Lung (tissue), 12 donors: ENCODE data around the gene ABCA12. TPM values are rescaled to one million over a fixed set of nuclear protein-coding genes. Genes with fewer than 3 reads are reported as not detected.

Experiments used
- ATAC-seq: fragments of 200-7000 bp; cut with Tn5 transposase; one replicate; pipeline ENCODE4 v1.9.1; 2020; ENCODE audit warnings: moderate number of reproducible peaks; ENCODE audit not compliant: insufficient read depth, low FRiP score
- DNase-seq, 3 donors: peaks; one replicate each; pipeline ENCODE4 v3.0.0-alpha.2; 2013 to 2017
- H3K27ac ChIP-seq, 2 donors: one replicate each; pipeline ENCODE4 v1.5.1; 2013; ENCODE audit warnings: mild to moderate bottlenecking in 2 of 2, moderate library complexity in 2 of 2, control low read depth in 1 of 2, inconsistent platforms in 1 of 2, low read depth in 1 of 2, low read length in 1 of 2
- H3K27me3 ChIP-seq, 3 donors: one replicate each; pipeline ENCODE4 v1.5.1; 2013; ENCODE audit warnings: low read length in 2 of 3; ENCODE audit not compliant: control insufficient read depth in 3 of 3, insufficient read depth in 3 of 3
- H3K36me3 ChIP-seq, 4 donors: one replicate each; pipeline ENCODE4 v1.5.1; 2013; ENCODE audit warnings: low read length in 4 of 4, mild to moderate bottlenecking in 1 of 4, moderate library complexity in 1 of 4; ENCODE audit not compliant: control insufficient read depth in 4 of 4, insufficient read depth in 4 of 4
- H3K4me1 ChIP-seq, 5 donors: one replicate each; pipeline ENCODE4 v1.5.1; 2013; ENCODE audit warnings: low read length in 5 of 5, mild to moderate bottlenecking in 2 of 5, moderate library complexity in 1 of 5; ENCODE audit not compliant: control insufficient read depth in 5 of 5, insufficient read depth in 5 of 5
- H3K4me3 ChIP-seq: one replicate; pipeline ENCODE4 v1.5.1; 2013; ENCODE audit warnings: mild to moderate bottlenecking, control low read depth, moderate library complexity
- H3K9ac ChIP-seq, 2 donors: one replicate each; pipeline ENCODE4 v1.5.1; 2013; ENCODE audit warnings: low read length in 2 of 2, control low read depth in 1 of 2; ENCODE audit not compliant: insufficient read depth in 1 of 2
- H3K9me3 ChIP-seq, 4 donors: one replicate each; pipeline ENCODE4 v1.5.1; 2013; ENCODE audit warnings: low read length in 3 of 4, mild to moderate bottlenecking in 1 of 4, moderate library complexity in 1 of 4; ENCODE audit not compliant: control insufficient read depth in 4 of 4, insufficient read depth in 3 of 4
- WGBS, 2 donors: extraction: QIAGEN DNeasy Blood & Tissue Kit; methylation state at CpG; one replicate each; pipeline ENCODE4 v1.1.7; 2013; 5-methylcytosine and 5-hydroxymethylcytosine counted together
- polyA plus RNA-seq, 2 donors: library from polyadenylated mRNA; stranded (reverse); fragments of 200-250 nt; gene quantifications; one replicate each; pipeline ENCODE4 v1.2.1, GENCODE V29; 2013
- total RNA-seq, 2 donors: library from RNA; depleted of rRNA in 1 of 2; stranded (reverse); fragments of >200 nt in 1 of 2; gene quantifications; one replicate each; pipeline ENCODE4 v1.2.1, GENCODE V29; 2014 to 2021
- TF ChIP-seq, protein P1 (sequence below): IDR thresholded peaks from 2 replicates; pipeline ENCODE4 v1.5.1; 2012; ENCODE audit warnings: mild to moderate bottlenecking; ENCODE audit errors: control extremely low read depth, extremely low read depth
- donor health status: control.
- donor health status: control.
- donor health status: Bipolar disorder and iron deficiency.
- donor health status: healthy.
- donor health status: DM: yes; HTN: yes; CAD: no.

ABCA12 gene
- total and polyA plus RNA-seq, 4 donors: 0.06 to 2.2 (median 0.19) TPM

DNA sequence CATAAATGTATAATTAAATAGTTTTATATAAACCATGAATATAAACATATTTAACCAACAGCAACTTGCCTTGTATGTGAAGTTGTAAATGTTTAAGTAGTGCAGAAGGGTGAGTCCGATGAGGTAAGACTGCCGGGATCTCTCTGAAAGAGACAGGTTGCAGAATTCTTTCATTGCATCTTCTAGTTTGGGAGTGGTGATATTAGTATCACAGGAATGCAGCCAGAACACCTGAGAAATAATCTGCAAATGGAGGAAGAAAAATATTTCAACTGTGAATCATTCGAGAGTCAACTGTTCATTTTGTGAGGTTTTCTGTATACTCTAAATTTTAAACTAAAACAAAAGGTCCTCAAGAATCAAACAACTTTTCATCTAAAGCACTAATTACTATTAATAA is 123.0 kb downstream of the ABCA12 start:
- 89 to 92% methylated on average over 3 of the region's 3 CpGs for WGBS, 2 donors
- Histone ChIP-seq H3K9me3 (no peaks in the 10 kb centered on the region), H3K27me3 (no peaks in the 10 kb centered on the region), H3K9ac (no peak overlapping the region), H3K4me3 (no peak overlapping the region), H3K36me3 (no peaks in the 10 kb centered on the region), H3K4me1 (no peaks in the 10 kb centered on the region), H3K27ac (no peak overlapping the region)
- TF ChIP-seq, protein P1, sequence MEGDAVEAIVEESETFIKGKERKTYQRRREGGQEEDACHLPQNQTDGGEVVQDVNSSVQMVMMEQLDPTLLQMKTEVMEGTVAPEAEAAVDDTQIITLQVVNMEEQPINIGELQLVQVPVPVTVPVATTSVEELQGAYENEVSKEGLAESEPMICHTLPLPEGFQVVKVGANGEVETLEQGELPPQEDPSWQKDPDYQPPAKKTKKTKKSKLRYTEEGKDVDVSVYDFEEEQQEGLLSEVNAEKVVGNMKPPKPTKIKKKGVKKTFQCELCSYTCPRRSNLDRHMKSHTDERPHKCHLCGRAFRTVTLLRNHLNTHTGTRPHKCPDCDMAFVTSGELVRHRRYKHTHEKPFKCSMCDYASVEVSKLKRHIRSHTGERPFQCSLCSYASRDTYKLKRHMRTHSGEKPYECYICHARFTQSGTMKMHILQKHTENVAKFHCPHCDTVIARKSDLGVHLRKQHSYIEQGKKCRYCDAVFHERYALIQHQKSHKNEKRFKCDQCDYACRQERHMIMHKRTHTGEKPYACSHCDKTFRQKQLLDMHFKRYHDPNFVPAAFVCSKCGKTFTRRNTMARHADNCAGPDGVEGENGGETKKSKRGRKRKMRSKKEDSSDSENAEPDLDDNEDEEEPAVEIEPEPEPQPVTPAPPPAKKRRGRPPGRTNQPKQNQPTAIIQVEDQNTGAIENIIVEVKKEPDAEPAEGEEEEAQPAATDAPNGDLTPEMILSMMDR: no peak
- ATAC-seq: no peak
- DNase-seq: no peak

GRCh38 chr2:215010390-215010789 is 128.0 kb downstream of the ABCA12 start:
- ATAC-seq (no peak), DNase-seq (no peak)
- TF ChIP-seq, protein P1: no peak
- H3K4me1 ChIP-seq: no peaks in the 10 kb centered on the region
- H3K4me3 ChIP-seq: no peak overlapping the region
- H3K9me3 ChIP-seq: no peaks in the 10 kb centered on the region
- H3K27me3 ChIP-seq: no peaks in the 10 kb centered on the region
- no peak overlapping the region for H3K9ac ChIP-seq
- WGBS, 2 donors: 52 to 57% methylated on average over 2 of the region's 2 CpGs
- no peak overlapping the region for H3K27ac ChIP-seq
- no peaks in the 10 kb centered on the region for H3K36me3 ChIP-seq

- Histone ChIP-seq H3K4me1 (no peaks in the 10 kb centered on the region), H3K9me3 (no peaks in the 10 kb centered on the region), H3K9ac (no peak overlapping the region), H3K4me3 (no peak overlapping the region), H3K27me3 (no peaks in the 10 kb centered on the region), H3K27ac (no peak overlapping the region), H3K36me3 (no peaks in the 10 kb centered on the region)
- 20 to 39% methylated on average over 4 of the region's 4 CpGs for WGBS, 2 donors
- ATAC-seq: no peak
- DNase-seq: peak; percentile 39 to 58 (median 57)
- TF ChIP-seq, protein P1: no peak
Observed at GRCh38 chr2:215003001-215003400, 135.4 kb downstream of the ABCA12 start.

GRCh38 chr2:215002500-215002899 is 135.9 kb downstream of the ABCA12 start:
- Histone ChIP-seq H3K4me1 (no peaks in the 10 kb centered on the region), H3K4me3 (no peak overlapping the region), H3K27ac (no peak overlapping the region), H3K9me3 (no peaks in the 10 kb centered on the region), H3K27me3 (no peaks in the 10 kb centered on the region), H3K36me3 (no peaks in the 10 kb centered on the region), H3K9ac (no peak overlapping the region)
- DNase-seq (peak; percentile 41 to 76 (median 62)), ATAC-seq (no peak)
- WGBS, 2 donors: 31 to 37% methylated on average over 5 of the region's 5 CpGs
- TF ChIP-seq, protein P1: no peak
